ENCODE measurements around the gene PKMYT1. TPM values are rescaled to one million over a fixed set of nuclear protein-coding genes. Genes with fewer than 3 reads are reported as not detected.

PKMYT1 gene
- total RNA-seq, 1 donor from 2014 or later, result 4.6 TPM

DNA sequence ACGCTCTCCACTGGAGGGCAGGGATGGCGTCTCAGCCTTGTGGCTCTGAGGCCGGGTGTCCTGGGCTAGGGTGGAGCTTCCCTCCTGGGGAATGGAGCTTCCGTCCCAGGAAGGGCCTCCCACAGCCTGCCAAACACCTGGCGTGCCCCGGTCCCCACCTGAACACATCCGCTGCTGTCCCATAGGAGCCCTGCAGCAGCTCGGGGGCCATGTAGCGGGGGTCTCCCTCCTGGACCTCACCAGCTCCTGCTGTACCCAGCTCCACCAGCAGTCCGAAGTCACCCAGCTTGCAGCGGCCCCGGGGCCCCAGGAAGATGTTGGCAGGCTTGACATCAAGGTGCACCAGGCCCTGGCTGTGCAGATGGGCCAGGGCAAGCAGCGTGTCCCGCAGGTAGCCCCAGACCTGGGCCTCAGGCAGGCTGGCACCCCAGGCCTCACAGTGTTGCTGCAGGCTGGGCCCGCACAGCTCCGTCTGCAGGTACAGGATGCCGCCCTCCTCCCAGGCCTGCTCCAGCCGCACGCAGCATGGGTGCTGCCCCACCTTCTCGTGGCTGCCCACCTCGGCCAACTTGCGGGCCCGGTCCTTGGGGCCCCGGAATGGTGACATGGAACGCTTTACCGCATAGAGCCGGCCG, 5.0 kb downstream of the PKMYT1 start:
- peaks cover 8% of the 10 kb centered on the region for H3K36me3 Mint-ChIP-seq
- peaks cover 7% of the 10 kb centered on the region for H3K4me1 ChIP-seq

DNA sequence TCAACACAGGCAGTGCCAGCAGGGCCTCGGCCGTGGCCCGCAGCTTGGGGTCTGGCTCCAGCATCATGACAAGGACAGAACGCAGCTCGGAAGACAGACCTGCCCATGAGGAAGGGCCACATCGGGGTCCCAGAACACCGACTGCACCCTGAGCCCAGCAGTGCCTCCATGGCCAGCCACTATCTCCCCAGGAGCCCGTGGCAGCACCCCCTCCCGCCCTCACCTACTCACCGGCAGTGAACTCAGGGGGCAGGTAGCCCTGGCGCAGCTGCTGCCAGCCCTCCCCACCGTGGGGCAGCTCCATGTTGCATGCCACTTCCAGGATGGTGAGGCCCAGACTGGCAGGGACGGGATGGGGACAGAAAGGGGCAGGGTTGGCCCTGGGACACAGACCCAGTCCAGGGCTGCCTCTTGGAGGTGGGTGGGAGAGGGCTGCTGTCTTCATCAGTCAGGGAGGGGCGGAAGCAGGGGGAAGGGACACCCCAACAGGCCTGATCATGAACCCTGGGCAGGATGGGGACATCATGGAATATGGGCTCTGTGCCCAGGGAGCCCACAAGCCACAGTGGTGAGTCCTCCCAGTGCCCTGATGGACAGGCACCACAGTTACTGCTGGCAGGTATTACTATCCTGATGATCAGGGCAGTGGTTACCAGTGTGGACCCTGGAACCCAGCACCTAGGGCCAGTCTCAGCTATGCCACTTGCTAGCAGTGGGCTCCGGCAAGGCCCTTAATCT, 5.8 kb downstream of the PKMYT1 start:
- Mint-ChIP-seq H3K4me3 (no peak overlapping the region), H3K36me3 (peaks cover 8% of the 10 kb centered on the region), H3K27me3 (ENCODE audit: insufficient read depth, low read depth) (peaks cover 10% of the 10 kb centered on the region), H3K9me3 (no peaks in the 10 kb centered on the region), H3K27ac (no peak overlapping the region), H3K4me1 (peaks cover 18% of the 10 kb centered on the region)
- peaks cover 7% of the 10 kb centered on the region for H3K4me1 ChIP-seq
- H3K4me3 ChIP-seq, result no peak overlapping the region
- H3K79me2 ChIP-seq (ENCODE audit: low read depth), result peaks cover 9% of the 10 kb centered on the region
- H3K36me3 ChIP-seq, result no peaks in the 10 kb centered on the region
- no peaks in the 10 kb centered on the region for H3K9me3 ChIP-seq (ENCODE audit: low read depth)
- TF ChIP-seq, protein P1, sequence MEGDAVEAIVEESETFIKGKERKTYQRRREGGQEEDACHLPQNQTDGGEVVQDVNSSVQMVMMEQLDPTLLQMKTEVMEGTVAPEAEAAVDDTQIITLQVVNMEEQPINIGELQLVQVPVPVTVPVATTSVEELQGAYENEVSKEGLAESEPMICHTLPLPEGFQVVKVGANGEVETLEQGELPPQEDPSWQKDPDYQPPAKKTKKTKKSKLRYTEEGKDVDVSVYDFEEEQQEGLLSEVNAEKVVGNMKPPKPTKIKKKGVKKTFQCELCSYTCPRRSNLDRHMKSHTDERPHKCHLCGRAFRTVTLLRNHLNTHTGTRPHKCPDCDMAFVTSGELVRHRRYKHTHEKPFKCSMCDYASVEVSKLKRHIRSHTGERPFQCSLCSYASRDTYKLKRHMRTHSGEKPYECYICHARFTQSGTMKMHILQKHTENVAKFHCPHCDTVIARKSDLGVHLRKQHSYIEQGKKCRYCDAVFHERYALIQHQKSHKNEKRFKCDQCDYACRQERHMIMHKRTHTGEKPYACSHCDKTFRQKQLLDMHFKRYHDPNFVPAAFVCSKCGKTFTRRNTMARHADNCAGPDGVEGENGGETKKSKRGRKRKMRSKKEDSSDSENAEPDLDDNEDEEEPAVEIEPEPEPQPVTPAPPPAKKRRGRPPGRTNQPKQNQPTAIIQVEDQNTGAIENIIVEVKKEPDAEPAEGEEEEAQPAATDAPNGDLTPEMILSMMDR (IDR thresholded peaks at IDR 0.05), result no peak
- no peak for TF ChIP-seq EZH2 (IDR thresholded peaks at IDR 0.05)
- no peak for TF ChIP-seq EZH2phosphoT487 (IDR thresholded peaks at IDR 0.05)
- no peak overlapping the region for H3K4me2 ChIP-seq
- peaks cover 15% of the 10 kb centered on the region for H3F3A ChIP-seq (ENCODE audit: low read depth)
- H3K27ac ChIP-seq, result no peak overlapping the region
- DNase-seq (ENCODE audit: low spot score), result no peak
- no peak overlapping the region for H2AFZ ChIP-seq (replicated peaks)
- peaks cover 55% of the 10 kb centered on the region for H4K20me1 ChIP-seq (ENCODE audit: low read depth)
- H3K27me3 ChIP-seq, result no peaks in the 10 kb centered on the region
- H3K9ac ChIP-seq, result no peak overlapping the region

More for the DNA sequence above, 5.0 kb downstream of the PKMYT1 start:
- H3K9ac ChIP-seq, result no peak overlapping the region
- TF ChIP-seq EZH2phosphoT487 (IDR thresholded peaks at IDR 0.05), result no peak
- TF ChIP-seq, protein P1 (IDR thresholded peaks at IDR 0.05), result no peak
- no peak for DNase-seq (ENCODE audit: low spot score)
- Mint-ChIP-seq H3K4me1 (peaks cover 18% of the 10 kb centered on the region), H3K27me3 (ENCODE audit: insufficient read depth, low read depth) (peaks cover 10% of the 10 kb centered on the region), H3K27ac (no peak overlapping the region), H3K9me3 (no peaks in the 10 kb centered on the region), H3K4me3 (no peak overlapping the region)
- H3K4me2 ChIP-seq, result no peak overlapping the region
- H3K4me3 ChIP-seq, result no peak overlapping the region
- no peak overlapping the region for H2AFZ ChIP-seq (replicated peaks)
- H3K36me3 ChIP-seq, result no peaks in the 10 kb centered on the region
- no peak overlapping the region for H3K27ac ChIP-seq
- H3K9me3 ChIP-seq (ENCODE audit: low read depth), result no peaks in the 10 kb centered on the region
- peaks cover 8% of the 10 kb centered on the region for H3F3A ChIP-seq (ENCODE audit: low read depth)
- H3K79me2 ChIP-seq (ENCODE audit: low read depth), result peaks cover 16% of the 10 kb centered on the region
- peaks cover 52% of the 10 kb centered on the region for H4K20me1 ChIP-seq (ENCODE audit: low read depth)
- H3K27me3 ChIP-seq, result no peaks in the 10 kb centered on the region

DNA sequence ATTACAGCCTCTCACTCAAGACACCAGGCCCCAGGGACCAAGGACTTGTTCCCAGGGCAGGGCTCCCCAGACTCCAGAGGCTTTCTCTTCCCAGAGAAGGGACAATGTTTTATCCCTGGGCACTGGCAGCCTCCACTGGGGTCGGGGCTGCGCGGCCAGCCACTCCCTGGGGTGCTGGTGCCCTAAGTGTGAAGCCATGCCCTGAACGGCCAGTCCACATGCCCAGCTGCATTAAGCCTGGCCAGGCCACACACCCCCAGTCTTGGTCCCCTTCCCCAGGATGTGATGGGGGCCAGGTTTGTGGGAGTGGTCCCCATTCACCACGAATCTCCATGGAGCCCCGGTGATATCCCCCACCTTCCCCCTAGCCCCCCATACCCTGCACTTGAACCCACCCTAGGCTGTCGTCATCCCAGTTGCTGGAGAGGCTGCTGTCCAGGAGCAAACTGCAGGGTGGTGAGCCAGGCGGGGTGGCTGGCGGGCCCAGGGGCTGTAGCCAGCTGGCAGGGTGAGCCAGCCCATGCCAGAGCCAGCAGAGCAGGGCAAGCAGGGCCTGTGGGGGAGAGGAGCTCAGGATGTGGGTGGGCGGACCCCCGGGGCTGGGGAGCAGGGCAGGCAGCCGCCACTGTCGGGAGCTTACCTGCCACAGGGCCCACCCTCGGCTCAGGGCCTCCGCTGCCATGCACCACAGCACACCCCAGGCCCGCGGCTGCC, 6.5 kb downstream of the PKMYT1 start:
- Histone ChIP-seq H3K9ac (no peak overlapping the region), H3K4me3 (no peak overlapping the region), H3K27me3 (peaks cover under 1% of the 10 kb centered on the region), H3F3A (ENCODE audit: low read depth) (peaks cover 16% of the 10 kb centered on the region), H2AFZ (replicated peaks) (no peak overlapping the region), H3K36me3 (no peaks in the 10 kb centered on the region), H3K4me2 (no peak overlapping the region), H3K4me1 (peaks cover 4% of the 10 kb centered on the region), H4K20me1 (ENCODE audit: low read depth) (peaks cover 53% of the 10 kb centered on the region), H3K79me2 (ENCODE audit: low read depth) (peaks cover 3% of the 10 kb centered on the region), H3K27ac (no peak overlapping the region), H3K9me3 (ENCODE audit: low read depth) (no peaks in the 10 kb centered on the region)
- Mint-ChIP-seq H3K9me3 (no peaks in the 10 kb centered on the region), H3K4me3 (no peak overlapping the region), H3K27ac (no peak overlapping the region), H3K36me3 (peaks cover 8% of the 10 kb centered on the region), H3K27me3 (ENCODE audit: insufficient read depth, low read depth) (peaks cover 10% of the 10 kb centered on the region), H3K4me1 (peaks cover 18% of the 10 kb centered on the region)
- DNase-seq (ENCODE audit: low spot score), result no peak
- TF ChIP-seq, protein P1 (IDR thresholded peaks at IDR 0.05), result no peak
- TF ChIP-seq EZH2phosphoT487 (IDR thresholded peaks at IDR 0.05) (no peak), EZH2 (IDR thresholded peaks at IDR 0.05) (no peak)

All from neural progenitor cell (in vitro differentiated cells).